ENCODE measurements around the gene TBC1D16. TPM values are rescaled to one million over a fixed set of nuclear protein-coding genes. Genes with fewer than 3 reads are reported as not detected.

Gene TBC1D16
- total RNA-seq, 1 donor from 2014 or later: 24.7 TPM

DNA sequence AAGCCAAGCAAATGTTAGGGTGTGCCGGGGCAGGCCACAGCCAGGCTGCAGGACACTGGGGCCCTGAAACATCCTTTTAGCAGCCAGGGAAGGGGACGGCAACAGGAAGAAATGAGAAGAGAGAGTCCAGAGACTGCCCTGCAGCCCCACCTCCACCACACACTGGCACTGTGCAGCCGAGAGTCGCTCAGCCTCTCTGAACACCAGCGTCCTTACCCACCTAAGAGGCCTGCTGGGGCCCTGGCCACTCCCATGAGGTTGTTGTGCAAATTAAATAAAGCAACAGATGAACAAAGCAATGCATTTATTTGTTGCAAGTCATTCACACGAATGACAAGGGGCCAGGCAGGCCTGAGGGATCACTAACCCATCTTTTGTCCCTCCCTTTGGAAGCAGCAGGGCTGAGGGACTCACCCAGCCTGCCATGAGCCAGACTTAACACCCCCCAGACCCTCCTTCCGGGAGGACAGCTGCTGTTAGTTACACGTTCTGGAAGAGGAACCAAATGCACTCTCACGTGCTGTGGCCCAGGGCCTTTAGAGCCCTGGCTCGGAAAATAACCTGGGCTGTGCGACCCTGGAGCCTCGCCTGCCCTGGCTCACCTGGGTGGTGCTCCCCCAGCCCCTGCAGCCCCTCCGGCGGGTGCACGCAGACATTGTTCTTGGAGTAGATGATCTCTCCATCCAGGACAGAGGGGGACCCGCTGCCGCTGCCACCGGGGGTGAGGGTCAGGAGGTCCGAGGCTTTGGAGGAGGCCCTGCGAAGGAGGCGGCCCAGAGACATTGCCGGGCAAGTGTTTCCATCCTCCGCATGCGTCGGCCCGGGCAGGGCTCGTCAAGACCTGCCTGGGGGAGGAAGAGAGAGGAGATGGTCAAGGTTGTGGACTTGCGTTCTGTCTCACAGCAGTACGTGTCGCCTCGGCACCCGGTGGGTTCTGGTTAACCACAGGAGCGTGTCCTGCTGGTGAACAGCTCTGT is 22.6 kb downstream of the TBC1D16 start:
- Histone ChIP-seq H3K27ac (no peak overlapping the region), H3K4me1 (peaks cover 8% of the 10 kb centered on the region), H3K9me3 (no peaks in the 10 kb centered on the region), H3K27me3 (ENCODE audit: low read depth) (no peaks in the 10 kb centered on the region), H3K4me3 (no peak overlapping the region), H3K36me3 (peaks cover 25% of the 10 kb centered on the region)
- ATAC-seq: no peak
- intact Hi-C loops (cut with DNase I): no loop called here
- no peak for DNase-seq
- TF ChIP-seq, protein P1, sequence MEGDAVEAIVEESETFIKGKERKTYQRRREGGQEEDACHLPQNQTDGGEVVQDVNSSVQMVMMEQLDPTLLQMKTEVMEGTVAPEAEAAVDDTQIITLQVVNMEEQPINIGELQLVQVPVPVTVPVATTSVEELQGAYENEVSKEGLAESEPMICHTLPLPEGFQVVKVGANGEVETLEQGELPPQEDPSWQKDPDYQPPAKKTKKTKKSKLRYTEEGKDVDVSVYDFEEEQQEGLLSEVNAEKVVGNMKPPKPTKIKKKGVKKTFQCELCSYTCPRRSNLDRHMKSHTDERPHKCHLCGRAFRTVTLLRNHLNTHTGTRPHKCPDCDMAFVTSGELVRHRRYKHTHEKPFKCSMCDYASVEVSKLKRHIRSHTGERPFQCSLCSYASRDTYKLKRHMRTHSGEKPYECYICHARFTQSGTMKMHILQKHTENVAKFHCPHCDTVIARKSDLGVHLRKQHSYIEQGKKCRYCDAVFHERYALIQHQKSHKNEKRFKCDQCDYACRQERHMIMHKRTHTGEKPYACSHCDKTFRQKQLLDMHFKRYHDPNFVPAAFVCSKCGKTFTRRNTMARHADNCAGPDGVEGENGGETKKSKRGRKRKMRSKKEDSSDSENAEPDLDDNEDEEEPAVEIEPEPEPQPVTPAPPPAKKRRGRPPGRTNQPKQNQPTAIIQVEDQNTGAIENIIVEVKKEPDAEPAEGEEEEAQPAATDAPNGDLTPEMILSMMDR (IDR thresholded peaks at IDR 0.05): no peak

DNA sequence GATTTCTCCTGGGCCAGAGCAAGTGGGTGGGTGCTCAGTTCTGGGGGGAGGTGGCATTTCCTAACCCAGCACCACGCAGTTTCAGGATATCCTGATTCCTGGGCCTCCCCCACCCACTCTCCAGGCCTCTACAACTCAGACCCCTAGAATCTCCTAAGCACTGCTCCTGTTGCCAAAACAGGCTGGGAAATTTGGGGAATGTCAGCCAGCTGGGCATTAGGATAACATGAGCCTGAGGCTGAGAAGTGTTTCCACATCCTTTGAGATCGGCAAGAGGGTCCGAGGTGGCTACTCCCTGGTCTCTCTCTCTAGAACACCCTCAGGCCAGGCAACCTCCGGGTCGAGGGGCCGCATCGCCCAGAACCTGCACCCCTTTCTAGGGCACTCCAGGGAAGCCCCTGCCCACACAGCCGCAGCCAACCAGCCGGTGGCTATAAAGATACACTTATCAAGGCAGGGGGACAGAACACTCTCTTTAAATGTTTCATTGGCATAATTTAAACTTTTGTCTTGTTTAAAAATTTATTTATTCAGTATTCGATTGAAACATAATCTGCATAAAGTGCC is 23.6 kb downstream of the TBC1D16 start:
- TF ChIP-seq, protein P1 (IDR thresholded peaks at IDR 0.05): no peak
- intact Hi-C loops (cut with DNase I): no loop called here
- Histone ChIP-seq H3K4me1 (peaks cover 8% of the 10 kb centered on the region), H3K9me3 (no peaks in the 10 kb centered on the region), H3K4me3 (no peak overlapping the region), H3K27ac (no peak overlapping the region), H3K27me3 (ENCODE audit: low read depth) (no peaks in the 10 kb centered on the region), H3K36me3 (peaks cover 25% of the 10 kb centered on the region)
- DNase-seq: peak; percentile 34
- ATAC-seq: no peak

DNA sequence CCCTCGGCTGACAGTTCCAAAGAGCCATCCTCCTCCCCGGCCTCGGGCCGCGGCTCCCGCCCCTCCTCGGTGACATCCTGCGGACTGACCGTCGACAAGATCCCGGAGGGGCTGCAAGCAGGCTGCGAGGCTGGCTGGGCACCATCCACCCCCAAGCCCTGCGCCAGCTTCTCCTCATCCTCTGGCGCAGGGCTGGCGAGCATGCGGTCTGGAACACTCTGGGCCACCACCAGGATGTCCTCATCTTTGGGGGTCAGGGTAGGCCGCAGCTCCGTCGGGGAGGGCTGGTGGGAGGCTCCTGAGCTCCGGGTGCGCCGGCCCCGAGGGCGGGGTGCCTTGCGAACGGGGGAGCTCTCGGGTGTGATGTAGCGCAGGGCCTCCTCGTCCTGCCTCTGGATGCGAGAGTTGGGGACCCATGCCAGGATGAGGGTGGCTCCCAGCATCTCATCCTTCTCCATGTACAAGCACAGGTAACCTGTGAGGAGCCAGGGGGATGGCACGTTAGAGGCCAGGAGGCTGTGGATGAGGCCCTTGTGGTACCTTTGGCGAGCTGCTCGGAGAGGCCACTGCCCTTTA is 25.3 kb downstream of the TBC1D16 start:
- Histone ChIP-seq H3K27ac (no peak overlapping the region), H3K36me3 (peaks cover 25% of the 10 kb centered on the region), H3K4me1 (peaks cover 17% of the 10 kb centered on the region), H3K9me3 (no peaks in the 10 kb centered on the region), H3K27me3 (ENCODE audit: low read depth) (no peaks in the 10 kb centered on the region), H3K4me3 (no peak overlapping the region)
- no peak for DNase-seq
- ATAC-seq: no peak
- TF ChIP-seq, protein P1 (IDR thresholded peaks at IDR 0.05): no peak
- intact Hi-C loops (cut with DNase I): no loop called here

DNA sequence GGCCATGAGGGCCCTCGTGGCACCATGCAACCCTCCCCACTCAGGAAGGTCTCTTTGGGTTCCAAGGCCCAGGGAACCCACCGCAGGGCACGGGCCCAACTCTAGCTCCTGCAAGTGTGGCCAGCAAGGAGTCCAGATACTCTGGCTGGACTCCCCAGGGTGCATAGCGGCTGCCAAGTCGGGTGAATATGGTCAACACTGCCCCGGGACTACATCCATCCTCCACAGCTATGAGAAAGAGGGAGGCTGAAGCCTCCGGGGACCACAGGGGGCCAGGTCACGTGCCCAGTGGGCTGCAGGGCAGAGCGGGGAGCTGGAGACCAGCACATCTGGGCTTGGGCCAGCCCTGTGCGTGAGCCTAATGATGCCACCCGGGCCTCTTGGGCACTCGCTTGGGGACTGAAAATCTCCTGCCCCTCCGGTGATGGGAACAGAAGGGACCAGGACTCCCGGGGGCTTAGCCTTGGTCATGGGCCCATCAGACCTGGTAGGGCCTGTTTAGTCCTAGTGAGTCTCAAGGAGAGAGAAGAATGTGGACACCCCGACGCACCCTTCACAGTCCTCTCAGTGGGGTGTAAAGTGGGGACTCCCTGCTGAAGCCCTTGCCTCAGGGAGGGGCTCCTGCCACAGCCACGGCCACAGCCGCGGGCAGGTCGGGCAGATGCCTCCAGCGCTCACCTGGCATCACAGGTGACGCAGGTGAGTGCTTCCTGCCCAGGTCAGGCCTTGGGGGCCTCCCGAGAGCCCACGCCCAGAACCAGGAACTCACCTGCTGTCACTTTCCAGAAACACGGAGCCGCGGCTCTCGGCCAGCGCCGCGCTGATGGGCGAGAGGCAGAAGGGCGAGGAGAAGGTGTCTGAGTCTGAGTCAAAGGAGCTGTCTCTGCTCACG is 26.0 kb downstream of the TBC1D16 start:
- Histone ChIP-seq H3K4me1 (peaks cover 18% of the 10 kb centered on the region), H3K4me3 (no peak overlapping the region), H3K9me3 (no peaks in the 10 kb centered on the region), H3K27ac (no peak overlapping the region), H3K36me3 (peaks cover 25% of the 10 kb centered on the region), H3K27me3 (ENCODE audit: low read depth) (no peaks in the 10 kb centered on the region)
- intact Hi-C loops (cut with DNase I): no loop called here
- TF ChIP-seq, protein P1 (IDR thresholded peaks at IDR 0.05): no peak
- no peak for ATAC-seq
- DNase-seq: no peak

DNA sequence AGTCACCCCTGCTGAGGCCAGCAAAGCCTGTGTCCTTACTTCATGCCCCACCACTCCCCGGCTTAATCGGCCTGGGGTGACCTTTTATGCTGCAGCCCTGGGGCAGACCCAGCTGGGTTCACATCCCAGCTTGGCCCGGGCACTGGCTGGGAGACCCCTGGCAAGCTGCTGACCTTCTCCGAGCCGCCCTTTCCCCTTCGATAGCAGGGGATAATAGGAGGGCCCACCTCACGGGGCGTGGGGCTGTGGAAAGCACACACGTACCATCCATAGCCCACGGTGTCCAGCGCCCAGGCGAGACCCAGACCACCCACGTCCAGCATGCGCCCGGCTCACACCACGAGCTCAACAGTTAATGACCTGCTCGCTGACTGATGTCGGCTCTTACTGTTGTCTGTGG is 26.8 kb downstream of the TBC1D16 start:
- ATAC-seq (no peak), DNase-seq (no peak)
- H3K9me3 ChIP-seq: no peaks in the 10 kb centered on the region
- intact Hi-C loops (cut with DNase I): no loop called here
- H3K27me3 ChIP-seq (ENCODE audit: low read depth): no peaks in the 10 kb centered on the region
- H3K4me1 ChIP-seq: peaks cover 18% of the 10 kb centered on the region
- no peak overlapping the region for H3K4me3 ChIP-seq
- TF ChIP-seq, protein P1 (IDR thresholded peaks at IDR 0.05): no peak
- no peak overlapping the region for H3K27ac ChIP-seq
- peaks cover 25% of the 10 kb centered on the region for H3K36me3 ChIP-seq

All from lower lobe of right lung (tissue), 2 donors.